H9 (cell line): ENCODE results near the gene TTLL12. TPM values are rescaled to one million over a fixed set of nuclear protein-coding genes. Genes with fewer than 3 reads are reported as not detected.

ENCODE experiments used
- DNase-seq: peaks from one replicate; pipeline ENCODE4 v3.0.0-alpha.2; 2017
- H2AFZ ChIP-seq: one replicate; pipeline ENCODE4 v1.6.1; 2013; ENCODE audit warnings: mild to moderate bottlenecking, low read length, control low read depth, moderate library complexity
- H2AK5ac ChIP-seq: 2 replicates; pipeline ENCODE4 v1.6.1; 2013; ENCODE audit warnings: low read length, control low read depth, mixed read lengths; ENCODE audit not compliant: insufficient read length
- H2BK120ac ChIP-seq: one replicate; pipeline ENCODE4 v1.6.1; 2013; ENCODE audit warnings: low read depth, mild to moderate bottlenecking, low read length, control low read depth, inconsistent platforms; ENCODE audit not compliant: poor library complexity, severe bottlenecking
- H2BK12ac ChIP-seq: 2 replicates; pipeline ENCODE4 v1.6.1; 2013; ENCODE audit warnings: low read length, control low read depth, mixed read lengths, low read depth; ENCODE audit not compliant: insufficient read length
- H2BK15ac ChIP-seq: 2 replicates; pipeline ENCODE4 v1.6.1; 2013; ENCODE audit warnings: low read depth, low read length, control low read depth
- H2BK20ac ChIP-seq: one replicate; pipeline ENCODE4 v1.6.1; 2013; ENCODE audit warnings: low read depth, mild to moderate bottlenecking, low read length, control low read depth, inconsistent platforms; ENCODE audit not compliant: poor library complexity, severe bottlenecking
- H2BK5ac ChIP-seq: 2 replicates; pipeline ENCODE4 v1.6.1; 2013; ENCODE audit warnings: low read length, control low read depth, mixed read lengths; ENCODE audit not compliant: insufficient read length
- H3K14ac ChIP-seq: 2 replicates; pipeline ENCODE4 v1.6.1; 2013; ENCODE audit warnings: low read length, control low read depth; ENCODE audit not compliant: insufficient read depth
- H3K18ac ChIP-seq: 2 replicates; pipeline ENCODE4 v1.6.1; 2013; ENCODE audit warnings: low read depth, mild to moderate bottlenecking, mixed read lengths, low read length, control low read depth; ENCODE audit not compliant: insufficient read length
- H3K23ac ChIP-seq: 2 replicates; pipeline ENCODE4 v1.6.1; 2013; ENCODE audit warnings: low read length, control low read depth, mixed read lengths, low read depth; ENCODE audit not compliant: insufficient read length
- H3K23me2 ChIP-seq: 2 replicates; pipeline ENCODE4 v1.6.1; 2013; ENCODE audit warnings: low read depth, mild to moderate bottlenecking, mixed read lengths, low read length, control low read depth; ENCODE audit not compliant: insufficient read length, poor library complexity, severe bottlenecking
- H3K27ac ChIP-seq: 2 replicates; pipeline ENCODE4 v1.5.1; 2013; ENCODE audit warnings: low read length, control low read depth, mixed read lengths, low read depth; ENCODE audit not compliant: insufficient read length
- H3K27me3 ChIP-seq: 2 replicates; pipeline ENCODE4 v1.6.1; 2013; ENCODE audit warnings: low read length, control low read depth, inconsistent platforms; ENCODE audit not compliant: insufficient read depth
- H3K4ac ChIP-seq: 2 replicates; pipeline ENCODE4 v1.6.1; 2013; ENCODE audit warnings: low read depth, mild to moderate bottlenecking, control low read depth, inconsistent platforms, low read length, moderate library complexity
- H3K4me1 ChIP-seq: 2 replicates; pipeline ENCODE4 v1.6.1; 2013; ENCODE audit warnings: low read length, control low read depth, inconsistent platforms; ENCODE audit not compliant: insufficient read depth
- H3K4me2 ChIP-seq: 2 replicates; pipeline ENCODE4 v1.6.1; 2013; ENCODE audit warnings: low read length, control low read depth, mixed read lengths; ENCODE audit not compliant: insufficient read length, insufficient read depth
- H3K56ac ChIP-seq: 2 replicates; pipeline ENCODE4 v1.6.1; 2013; ENCODE audit warnings: low read depth, mild to moderate bottlenecking, mixed read lengths, low read length, control low read depth; ENCODE audit not compliant: insufficient read length
- H3K79me1 ChIP-seq: 2 replicates; pipeline ENCODE4 v1.6.1; 2013; ENCODE audit warnings: low read depth, mild to moderate bottlenecking, moderate library complexity, low read length, control low read depth, inconsistent platforms; ENCODE audit not compliant: insufficient read depth, poor library complexity, severe bottlenecking
- H3K79me2 ChIP-seq: 2 replicates; pipeline ENCODE4 v1.6.1; 2013; ENCODE audit warnings: low read length, control low read depth, inconsistent platforms; ENCODE audit not compliant: insufficient read depth
- H3K9ac ChIP-seq: 2 replicates; pipeline ENCODE4 v1.6.1; 2013; ENCODE audit warnings: low read length, control low read depth, mixed read lengths; ENCODE audit not compliant: insufficient read length; ENCODE audit errors: extremely low read depth
- H3K9me3 ChIP-seq: one replicate; pipeline ENCODE4 v1.6.1; 2013; ENCODE audit warnings: low read depth, low read length, inconsistent platforms; ENCODE audit not compliant: control insufficient read depth
- H3T11ph ChIP-seq: one replicate; pipeline ENCODE4 v1.6.1; 2013; ENCODE audit warnings: mild to moderate bottlenecking, low read length, control low read depth, inconsistent platforms
- H4K20me1 ChIP-seq: one replicate; pipeline ENCODE4 v1.6.1; 2013; ENCODE audit not compliant: control insufficient read depth, insufficient read length, insufficient read depth
- H4K5ac ChIP-seq: 2 replicates; pipeline ENCODE4 v1.6.1; 2013; ENCODE audit warnings: low read depth, mild to moderate bottlenecking, mixed read lengths, low read length, control low read depth; ENCODE audit not compliant: insufficient read length
- H4K8ac ChIP-seq: replicated peaks from 2 replicates; pipeline ENCODE4 v1.6.1; 2013; ENCODE audit warnings: low read length, control low read depth, mixed read lengths, low read depth; ENCODE audit not compliant: insufficient read length
- H4K91ac ChIP-seq: 2 replicates; pipeline ENCODE4 v1.6.1; 2013; ENCODE audit warnings: low read depth, mild to moderate bottlenecking, moderate library complexity, mixed read lengths, low read length, control low read depth; ENCODE audit not compliant: insufficient read length
- H3K27ac Mint-ChIP-seq, 3 experiments: 2 replicates in 2 of 3; 3 replicates in 1 of 3; pipeline ENCODE4 v1.8.0; 2020 to 2021; ENCODE audit warnings: mixed read lengths in 3 of 3, mild to moderate bottlenecking in 1 of 3, moderate library complexity in 1 of 3
- H3K27me3 Mint-ChIP-seq: 2 replicates; pipeline ENCODE4 v1.8.0; 2021; ENCODE audit warnings: low read depth, mild to moderate bottlenecking, moderate library complexity, mixed read lengths
- H3K36me3 Mint-ChIP-seq, 3 experiments: 2 replicates in 2 of 3; 3 replicates in 1 of 3; pipeline ENCODE4 v1.8.0; 2020 to 2021; ENCODE audit warnings: low read depth in 3 of 3, mixed read lengths in 3 of 3; ENCODE audit not compliant: insufficient read depth in 1 of 3
- H3K4me1 Mint-ChIP-seq, 2 experiments: 2 replicates each; pipeline ENCODE4 v1.8.0; 2020; ENCODE audit warnings: mixed read lengths in 2 of 2
- H3K4me3 Mint-ChIP-seq, 2 experiments: 2 replicates in 1 of 2; 3 replicates in 1 of 2; pipeline ENCODE4 v1.8.0; 2020 to 2021; ENCODE audit warnings: mild to moderate bottlenecking in 2 of 2, mixed read lengths in 2 of 2, moderate library complexity in 1 of 2
- H3K9me3 Mint-ChIP-seq, 2 experiments: 2 replicates in 1 of 2; 3 replicates in 1 of 2; pipeline ENCODE4 v1.8.0; 2020; ENCODE audit warnings: mild to moderate bottlenecking in 2 of 2, mixed read lengths in 2 of 2, moderate library complexity in 1 of 2
- WGBS: extraction: QIAGEN DNeasy Blood & Tissue Kit; methylation state at CpG from one replicate; pipeline ENCODE4 v1.1.7; 2013; ENCODE audit warnings: missing lambda C conversion rate, low lambda C conversion rate, mixed read lengths; ENCODE audit not compliant: insufficient read length; ENCODE audit errors: extremely low coverage; 5-methylcytosine and 5-hydroxymethylcytosine counted together
- total RNA-seq: library from RNA; stranded (reverse); gene quantifications from 2 replicates; pipeline ENCODE4 v1.2.1, GENCODE V29; 2021
- TF ChIP-seq, protein P1 (sequence below): fragments of 200-600 bp; sonication (generic); conservative IDR thresholded peaks from 3 replicates; pipeline ENCODE4 v1.8.0; 2021; ENCODE audit warnings: antibody characterized with exemption, mild to moderate bottlenecking

TTLL12 gene
- total RNA-seq, 1 experiment from 2014 or later, result 89.6 TPM

DNA sequence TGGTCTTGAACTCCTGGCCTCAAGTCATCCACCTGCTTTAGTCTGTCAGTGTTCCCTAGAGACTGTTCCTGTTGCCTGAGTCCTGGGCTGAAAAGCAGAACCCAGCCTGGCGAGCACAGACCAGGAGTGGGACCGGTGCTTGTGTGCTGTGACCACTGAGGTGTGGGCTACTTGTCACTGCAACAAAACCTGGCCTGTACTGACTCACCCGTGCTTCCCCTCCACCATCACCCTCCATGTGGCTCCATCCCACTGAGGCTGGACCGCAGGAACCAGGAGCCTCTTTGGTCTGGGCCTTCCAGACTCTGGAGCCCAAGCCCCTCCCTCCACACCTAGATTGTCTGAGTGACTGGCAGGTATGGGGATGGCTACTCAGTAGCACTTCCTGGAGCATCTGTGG is 52.4 kb downstream of the TTLL12 start:
- Histone ChIP-seq H2BK15ac (no peak overlapping the region), H3K9me3 (no peaks in the 10 kb centered on the region), H3K9ac (no peak overlapping the region), H4K8ac (no peak overlapping the region), H4K20me1 (no peaks in the 10 kb centered on the region), H3K18ac (no peak overlapping the region), H3K56ac (no peak overlapping the region), H2BK20ac (no peak overlapping the region), H3T11ph (no peak overlapping the region), H2BK120ac (no peak overlapping the region), H2BK5ac (no peak overlapping the region), H3K14ac (no peak overlapping the region), H3K23ac (no peak overlapping the region), H2AK5ac (no peak overlapping the region), H2AFZ (no peak overlapping the region), H3K23me2 (no peaks in the 10 kb centered on the region), H4K5ac (no peak overlapping the region), H3K79me1 (no peaks in the 10 kb centered on the region), H3K4me2 (no peak overlapping the region), H3K27ac (no peak overlapping the region), H3K4me1 (no peaks in the 10 kb centered on the region), H3K27me3 (no peaks in the 10 kb centered on the region), H2BK12ac (no peak overlapping the region), H3K4ac (no peak overlapping the region), H4K91ac (no peak overlapping the region), H3K79me2 (no peaks in the 10 kb centered on the region)
- Mint-ChIP-seq H3K27ac (no peak overlapping the region), H3K9me3 (no peaks in the 10 kb centered on the region), H3K36me3 (peaks cover 15 to 70% (median 63%) of the 10 kb centered on the region in 3 experiments; a peak in 6 of 7 replicates), H3K4me3 (no peak overlapping the region), H3K27me3 (no peaks in the 10 kb centered on the region), H3K4me1 (peaks cover 0 to 3% of the 10 kb centered on the region in 2 experiments; a peak in 2 of 4 replicates)
- no CpG with 5 or more reads among the region's 4 CpGs for WGBS
- no peak for DNase-seq
- TF ChIP-seq, protein P1, sequence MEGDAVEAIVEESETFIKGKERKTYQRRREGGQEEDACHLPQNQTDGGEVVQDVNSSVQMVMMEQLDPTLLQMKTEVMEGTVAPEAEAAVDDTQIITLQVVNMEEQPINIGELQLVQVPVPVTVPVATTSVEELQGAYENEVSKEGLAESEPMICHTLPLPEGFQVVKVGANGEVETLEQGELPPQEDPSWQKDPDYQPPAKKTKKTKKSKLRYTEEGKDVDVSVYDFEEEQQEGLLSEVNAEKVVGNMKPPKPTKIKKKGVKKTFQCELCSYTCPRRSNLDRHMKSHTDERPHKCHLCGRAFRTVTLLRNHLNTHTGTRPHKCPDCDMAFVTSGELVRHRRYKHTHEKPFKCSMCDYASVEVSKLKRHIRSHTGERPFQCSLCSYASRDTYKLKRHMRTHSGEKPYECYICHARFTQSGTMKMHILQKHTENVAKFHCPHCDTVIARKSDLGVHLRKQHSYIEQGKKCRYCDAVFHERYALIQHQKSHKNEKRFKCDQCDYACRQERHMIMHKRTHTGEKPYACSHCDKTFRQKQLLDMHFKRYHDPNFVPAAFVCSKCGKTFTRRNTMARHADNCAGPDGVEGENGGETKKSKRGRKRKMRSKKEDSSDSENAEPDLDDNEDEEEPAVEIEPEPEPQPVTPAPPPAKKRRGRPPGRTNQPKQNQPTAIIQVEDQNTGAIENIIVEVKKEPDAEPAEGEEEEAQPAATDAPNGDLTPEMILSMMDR, result no peak
